K562 (cell line): ENCODE data around the gene PYM1. TPM values are rescaled to one million over a fixed set of nuclear protein-coding genes. Genes with fewer than 3 reads are reported as not detected.
A peak's percentile ranks its signal among the peaks of the same experiment; 100 is the strongest.

Experiments
- ARHGAP35 ChIP-seq: fragments of 450-650 bp; IDR thresholded peaks from 2 replicates; pipeline ENCODE4 v1.6.1; 2018; ENCODE audit not compliant: partially characterized antibody
- CREB5 ChIP-seq: fragments of 250-450 bp; sonication (Bioruptor Pico); IDR thresholded peaks from 2 replicates; pipeline ENCODE4 v1.5.0; 2020; ENCODE audit warnings: mild to moderate bottlenecking
- GMEB1 ChIP-seq: fragments of 250-450 bp; sonication (Bioruptor Pico); IDR thresholded peaks from 2 replicates; pipeline ENCODE4 v1.4.0; 2020; ENCODE audit warnings: mild to moderate bottlenecking
- KDM5B ChIP-seq: fragments of 200-600 bp; sonication (generic); IDR thresholded peaks from 2 replicates; pipeline ENCODE4 v1.6.1; 2012; ENCODE audit warnings: low read depth, mild to moderate bottlenecking, moderate library complexity, low read length, control low read depth, inconsistent platforms; ENCODE audit not compliant: insufficient replicate concordance
- L3MBTL2 ChIP-seq: fragments of 450-650 bp; IDR thresholded peaks from 2 replicates; pipeline ENCODE4 v1.6.1; 2016; ENCODE audit warnings: mild to moderate bottlenecking, moderate library complexity
- MAFG ChIP-seq: fragments of 450-650 bp; conservative IDR thresholded peaks from 2 replicates; pipeline ENCODE4 v1.6.1; 2016; ENCODE audit warnings: missing genetic modification characterization, missing compliant biosample characterization
- MAX ChIP-seq: sonication (generic); formaldehyde crosslinking; IDR thresholded peaks from 2 replicates; pipeline ENCODE4 v1.9.0; 2022; ENCODE audit warnings: mild to moderate bottlenecking, missing genetic modification reagents
- MCM3 ChIP-seq: fragments of 450-650 bp; IDR thresholded peaks from 2 replicates; pipeline ENCODE4 v1.6.1; 2016
- MLLT1 ChIP-seq, 2 experiments: fragments of 450-650 bp; IDR thresholded peaks; 2 replicates each; pipeline ENCODE4 v1.6.1; 2016
- MNT ChIP-seq, 2 experiments: fragments of 450-650 bp; conservative IDR thresholded peaks; 2 replicates each; pipeline ENCODE4 v1.6.1; 2017; ENCODE audit warnings: mild to moderate bottlenecking in 2 of 2, moderate library complexity in 2 of 2
- POLR2AphosphoS5 ChIP-seq: IDR thresholded peaks from 2 replicates; pipeline ENCODE4 v1.6.1; 2011; ENCODE audit warnings: mild to moderate bottlenecking, low read depth, low read length, moderate library complexity; ENCODE audit not compliant: control insufficient read depth, insufficient read depth
- RFX5 ChIP-seq: IDR thresholded peaks from 2 replicates; pipeline ENCODE4 v1.6.1; 2011; ENCODE audit warnings: low read depth, mild to moderate bottlenecking, improper control_type of control experiment, low read length
- SP2 ChIP-seq: IDR thresholded peaks from 2 replicates; pipeline ENCODE4 v1.6.1; 2011; ENCODE audit warnings: mild to moderate bottlenecking, low read depth, low read length, moderate library complexity; ENCODE audit not compliant: poor library complexity, severe bottlenecking; ENCODE audit errors: extremely low read depth
- TAL1 ChIP-seq: fragments of 450-650 bp; IDR thresholded peaks from 2 replicates; pipeline ENCODE4 v1.6.1; 2016; ENCODE audit warnings: mild to moderate bottlenecking
- TFAM ChIP-seq: fragments of 250-450 bp; sonication (Bioruptor Pico); conservative IDR thresholded peaks from 2 replicates; pipeline ENCODE4 v1.5.0; 2021; ENCODE audit warnings: mild to moderate bottlenecking, moderate library complexity
- THRAP3 ChIP-seq: fragments of 450-650 bp; IDR thresholded peaks from 2 replicates; pipeline ENCODE4 v1.6.1; 2016; ENCODE audit warnings: mild to moderate bottlenecking, inconsistent platforms, borderline replicate concordance
- ZFP91 ChIP-seq: sonication (generic); formaldehyde crosslinking; IDR thresholded peaks from 2 replicates; pipeline ENCODE4 v1.8.0; 2022; ENCODE audit warnings: mild to moderate bottlenecking, missing genetic modification reagents
- ZNF408 ChIP-seq: fragments of 250-450 bp; sonication (Bioruptor Pico); IDR thresholded peaks from 2 replicates; pipeline ENCODE4 v1.4.0; 2020; ENCODE audit warnings: low read depth, mild to moderate bottlenecking, moderate library complexity
- ZNF707 ChIP-seq: fragments of 250-450 bp; sonication (Bioruptor Pico); conservative IDR thresholded peaks from 2 replicates; pipeline ENCODE4 v1.8.0; 2022; ENCODE audit warnings: inconsistent platforms, mild to moderate bottlenecking, moderate library complexity
- polyA plus RNA-seq, 8 experiments: library from polyadenylated mRNA; depleted of rRNA in 4 of 8; stranded (reverse) in 5 of 8; unstranded in 3 of 8; fragments of >200 nt; fragmentation: Nextera tagmentation in 2 of 8; fragmentation: Illumina TruSeq in 1 of 8; extraction: Ambion mirVana in 2 of 8; extraction: Trizol in 1 of 8; gene quantifications; 2 replicates each; pipeline versions ENCODE4 v1.2.1 to v1.2.3, GENCODE V29; 2011 to 2014; ENCODE audit warnings: inconsistent platforms in 1 of 8, missing spikeins in 1 of 8
- total RNA-seq, 7 experiments: library from RNA; depleted of rRNA in 6 of 7; stranded (reverse); fragments of >200 nt in 6 of 7; fragmentation: Illumina TruSeq in 2 of 7; extraction: Trizol in 2 of 7; gene quantifications; 2 replicates each; pipeline versions ENCODE4 v1.2.1 to v1.2.3, GENCODE V29; 2011 to 2021; ENCODE audit warnings: low replicate concordance in 1 of 7

Gene PYM1
- total and polyA plus RNA-seq, 9 of the 15 experiments (the other 6 are each of a cell fraction or from before 2014, with no cell fraction given): 29.0 to 51.3 (median 34.1) TPM

GRCh38 chr12:55925870-55926737, 1.6 kb downstream of the PYM1 start (continued):
- TF ChIP-seq ZFP91 (CRISPR knock-in tag): peak; percentile 71
- no peak for TF ChIP-seq POLR2AphosphoS5
- no peak for TF ChIP-seq RFX5
- no peak for TF ChIP-seq GMEB1 (CRISPR knock-in tag)
- TF ChIP-seq TAL1: no peak; the same call in 1 of the 2 replicates
- TF ChIP-seq SP2: no peak
- no peak for TF ChIP-seq MAX (CRISPR knock-in tag)
- TF ChIP-seq MLLT1 (IDR thresholded peaks at IDR 0.05): peak in 1 of 2 experiments; percentile 64; a peak in 1 of 4 replicates
- TF ChIP-seq MNT (conservative IDR thresholded peaks at IDR 0.05): no peak
- peak; percentile 89 for TF ChIP-seq THRAP3
- no peak for TF ChIP-seq ZNF707
- TF ChIP-seq MAFG: no peak
- TF ChIP-seq MCM3: no peak
- no peak for TF ChIP-seq L3MBTL2
- TF ChIP-seq ARHGAP35: no peak
- TF ChIP-seq CREB5 (CRISPR knock-in tag): no peak
- TF ChIP-seq KDM5B: no peak
- TF ChIP-seq ZNF408: no peak
- no peak for TF ChIP-seq TFAM (CRISPR knock-in tag)
